Keratinocyte (primary cell): ENCODE data around the gene BRAT1. TPM values are rescaled to one million over a fixed set of nuclear protein-coding genes. Genes with fewer than 3 reads are reported as not detected.

Source experiments
- DNase-seq: peaks from one replicate; pipeline ENCODE4 v3.0.0-alpha.2; 2011; ENCODE audit warnings: low read depth, missing footprints, low spot score
- FAIRE-seq: peaks from 2 replicates; lab custom pipeline; 2011; peaks lifted over from hg19 to GRCh38; lab: Jason Lieb, UNC
- H2AFZ ChIP-seq: 2 replicates; pipeline ENCODE4 v1.6.0; 2012; ENCODE audit warnings: low read length, control low read depth, inconsistent platforms; ENCODE audit not compliant: control insufficient read depth
- H3K27ac ChIP-seq: 2 replicates; pipeline ENCODE4 v1.5.1; 2011; ENCODE audit warnings: low read length; ENCODE audit not compliant: control insufficient read depth, insufficient read depth
- H3K27me3 ChIP-seq: 3 replicates; pipeline ENCODE4 v1.6.0; 2011; ENCODE audit warnings: low read length; ENCODE audit not compliant: control insufficient read depth, insufficient read depth; ENCODE audit errors: extremely low read depth
- H3K36me3 ChIP-seq, 2 experiments: 2 replicates in 1 of 2; 3 replicates in 1 of 2; pipeline ENCODE4 v1.5.1; 2011; ENCODE audit warnings: low read length in 2 of 2, mild to moderate bottlenecking in 1 of 2; ENCODE audit not compliant: control insufficient read depth in 2 of 2, insufficient read depth in 2 of 2; ENCODE audit errors: extremely low read depth in 1 of 2
- H3K4me1 ChIP-seq: 3 replicates; pipeline ENCODE4 v1.5.1; 2011; ENCODE audit warnings: low read length; ENCODE audit not compliant: control insufficient read depth, insufficient read depth; ENCODE audit errors: extremely low read depth
- H3K4me2 ChIP-seq: 3 replicates; pipeline ENCODE4 v1.6.0; 2011; ENCODE audit warnings: low read depth, low read length; ENCODE audit not compliant: control insufficient read depth, insufficient read depth; ENCODE audit errors: extremely low read depth
- H3K4me3 ChIP-seq, 3 experiments: fragments of 200-600 bp in 1 of 3; sonication (generic) in 1 of 3; 2 replicates in 2 of 3; 3 replicates in 1 of 3; pipeline ENCODE4 v1.5.1; 2011 to 2016; ENCODE audit warnings: low read length in 3 of 3, mild to moderate bottlenecking in 3 of 3, control low read depth in 2 of 3, inconsistent platforms in 1 of 3, low read depth in 1 of 3, mixed read lengths in 1 of 3, mixed run types in 1 of 3, moderate library complexity in 1 of 3; ENCODE audit not compliant: control insufficient read depth in 2 of 3, insufficient read depth in 2 of 3; ENCODE audit errors: extremely low read depth in 1 of 3
- H3K79me2 ChIP-seq: 2 replicates; pipeline ENCODE4 v1.6.0; 2012; ENCODE audit warnings: low read length; ENCODE audit not compliant: control insufficient read depth, insufficient read depth
- H3K9ac ChIP-seq: 3 replicates; pipeline ENCODE4 v1.6.0; 2011; ENCODE audit warnings: low read length; ENCODE audit not compliant: control insufficient read depth, insufficient read depth; ENCODE audit errors: extremely low read depth
- H3K9me1 ChIP-seq: 3 replicates; pipeline ENCODE4 v1.6.0; 2011; ENCODE audit warnings: low read length; ENCODE audit not compliant: control insufficient read depth, insufficient read depth; ENCODE audit errors: extremely low read depth
- H3K9me3 ChIP-seq: 2 replicates; pipeline ENCODE4 v1.5.1; 2012; ENCODE audit warnings: low read depth, low read length; ENCODE audit not compliant: control insufficient read depth
- H4K20me1 ChIP-seq: 3 replicates; pipeline ENCODE4 v1.6.0; 2011; ENCODE audit warnings: low read length; ENCODE audit not compliant: control insufficient read depth, insufficient read depth; ENCODE audit errors: extremely low read depth
- CTCF ChIP-seq, 3 experiments: IDR thresholded peaks in 1 of 3; conservative IDR thresholded peaks in 1 of 3; optimal IDR thresholded peaks in 1 of 3; 2 replicates in 2 of 3; 3 replicates in 1 of 3; pipeline versions ENCODE3 to v1.5.1; 2011; ENCODE audit warnings: low read length in 3 of 3, mild to moderate bottlenecking in 3 of 3, moderate library complexity in 2 of 3, control low read depth in 1 of 3, inconsistent platforms in 1 of 3; ENCODE audit not compliant: insufficient read depth in 2 of 3; ENCODE audit errors: extremely low read depth in 1 of 3
- EZH2 ChIP-seq: IDR thresholded peaks from one replicate; pipeline ENCODE4 v1.6.1; 2012; ENCODE audit warnings: inconsistent platforms, mild to moderate bottlenecking, low read length, moderate library complexity
- dilution Hi-C: fragments of 300-500 bp; cut with MboI; formaldehyde crosslinking; loops from one replicate; pipeline ENCODE4 v1.7.0; 2020; ENCODE audit warnings: low sequenced_read_pairs; ENCODE audit not compliant: extremely low pct_ligation_motif_present
- polyA plus RNA-seq, 5 experiments: library from polyadenylated mRNA; depleted of rRNA in 3 of 5; stranded (reverse) in 3 of 5; stranded (forward) in 1 of 5; unstranded in 1 of 5; fragments of >200 nt; gene quantifications; 1 replicate in 1 of 5; 2 replicates in 3 of 5; 3 replicates in 1 of 5; pipeline versions ENCODE4 v1.2.1 to v1.2.3, GENCODE V29; 2011 to 2012; ENCODE audit warnings: missing spikeins in 2 of 5, low read depth in 1 of 5, low replicate concordance in 1 of 5

BRAT1 gene
- polyA plus RNA-seq, 1 donor (not counting 4 experiments of a cell fraction or from before 2014, with no cell fraction given): 6.4 TPM

GRCh38 chr7:2566890-2567678, 11.8 kb upstream of the BRAT1 start:
- Histone ChIP-seq H4K20me1 (peaks cover 4% of the 10 kb centered on the region), H3K27ac (no peak overlapping the region), H3K9ac (no peak overlapping the region), H2AFZ (no peak overlapping the region), H3K4me2 (no peak overlapping the region), H3K4me1 (peaks cover 4% of the 10 kb centered on the region), H3K4me3 (no peak overlapping the region), H3K9me3 (no peaks in the 10 kb centered on the region), H3K36me3 (peaks cover 2 to 5% of the 10 kb centered on the region in 2 experiments), H3K9me1 (no peaks in the 10 kb centered on the region), H3K27me3 (no peaks in the 10 kb centered on the region), H3K79me2 (peaks cover 7% of the 10 kb centered on the region)
- dilution Hi-C loops: no loop called here
- FAIRE-seq: no peak
- no peak for TF ChIP-seq CTCF (optimal IDR thresholded peaks at IDR 0.05 in 1 of 3, IDR thresholded peaks at IDR 0.05 in 1 of 3, conservative IDR thresholded peaks at IDR 0.05 in 1 of 3; ENCODE audit: extremely low read depth in 1 of 3, insufficient read depth in 2 of 3, low read length in 3 of 3)
- no peak for TF ChIP-seq EZH2
- no peak for DNase-seq

DNA sequence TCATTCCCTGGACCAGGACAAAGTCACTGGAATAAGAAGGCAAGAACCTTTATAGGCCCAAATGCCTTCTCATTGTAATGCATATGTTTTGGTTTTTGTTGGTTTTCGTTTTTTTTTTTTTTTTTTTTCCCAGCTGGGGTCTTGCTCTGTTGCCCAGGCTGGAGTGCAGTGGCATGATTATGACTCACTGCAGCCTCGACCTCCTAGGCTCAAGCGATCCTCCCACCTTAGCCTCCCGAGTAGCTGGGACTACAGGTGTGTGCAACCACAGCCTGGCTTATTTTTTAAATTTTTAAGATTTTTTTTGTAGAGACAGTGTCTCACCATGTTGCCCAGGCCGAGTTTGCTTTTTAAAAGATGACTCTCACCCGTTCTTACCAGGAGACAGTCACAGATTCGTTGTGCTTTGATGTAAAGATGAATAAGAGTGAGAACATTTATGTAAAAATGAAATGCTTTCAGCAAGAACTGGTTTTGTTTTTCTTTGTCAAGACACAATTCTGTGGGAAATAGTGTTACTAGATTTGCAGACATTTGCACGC, 11.1 kb upstream of the BRAT1 start:
- dilution Hi-C loops: no loop called here

More for the DNA sequence above, 11.1 kb upstream of the BRAT1 start:
- Histone ChIP-seq H3K9ac (no peak overlapping the region), H3K79me2 (peaks cover 9% of the 10 kb centered on the region), H3K9me3 (no peaks in the 10 kb centered on the region), H3K4me1 (no peaks in the 10 kb centered on the region), H2AFZ (no peak overlapping the region), H3K27ac (no peak overlapping the region), H4K20me1 (peaks cover 4% of the 10 kb centered on the region), H3K4me3 (no peak overlapping the region), H3K27me3 (no peaks in the 10 kb centered on the region), H3K4me2 (no peak overlapping the region), H3K9me1 (no peaks in the 10 kb centered on the region), H3K36me3 (peaks cover 2 to 5% of the 10 kb centered on the region in 2 experiments)
- FAIRE-seq (no peak), DNase-seq (no peak)
- no peak for TF ChIP-seq EZH2
- no peak for TF ChIP-seq CTCF (optimal IDR thresholded peaks at IDR 0.05 in 1 of 3, IDR thresholded peaks at IDR 0.05 in 1 of 3, conservative IDR thresholded peaks at IDR 0.05 in 1 of 3; ENCODE audit: extremely low read depth in 1 of 3, insufficient read depth in 2 of 3, low read length in 3 of 3)
